GM19455 (cell line): ENCODE measurements around the gene GFER.

ENCODE experiments used
- ATAC-seq: cut with Tn5 transposase; IDR thresholded peaks from one replicate; pipeline ENCODE4 v1.9.1; 2021; ENCODE audit not compliant: unreplicated experiment

GFER gene

DNA sequence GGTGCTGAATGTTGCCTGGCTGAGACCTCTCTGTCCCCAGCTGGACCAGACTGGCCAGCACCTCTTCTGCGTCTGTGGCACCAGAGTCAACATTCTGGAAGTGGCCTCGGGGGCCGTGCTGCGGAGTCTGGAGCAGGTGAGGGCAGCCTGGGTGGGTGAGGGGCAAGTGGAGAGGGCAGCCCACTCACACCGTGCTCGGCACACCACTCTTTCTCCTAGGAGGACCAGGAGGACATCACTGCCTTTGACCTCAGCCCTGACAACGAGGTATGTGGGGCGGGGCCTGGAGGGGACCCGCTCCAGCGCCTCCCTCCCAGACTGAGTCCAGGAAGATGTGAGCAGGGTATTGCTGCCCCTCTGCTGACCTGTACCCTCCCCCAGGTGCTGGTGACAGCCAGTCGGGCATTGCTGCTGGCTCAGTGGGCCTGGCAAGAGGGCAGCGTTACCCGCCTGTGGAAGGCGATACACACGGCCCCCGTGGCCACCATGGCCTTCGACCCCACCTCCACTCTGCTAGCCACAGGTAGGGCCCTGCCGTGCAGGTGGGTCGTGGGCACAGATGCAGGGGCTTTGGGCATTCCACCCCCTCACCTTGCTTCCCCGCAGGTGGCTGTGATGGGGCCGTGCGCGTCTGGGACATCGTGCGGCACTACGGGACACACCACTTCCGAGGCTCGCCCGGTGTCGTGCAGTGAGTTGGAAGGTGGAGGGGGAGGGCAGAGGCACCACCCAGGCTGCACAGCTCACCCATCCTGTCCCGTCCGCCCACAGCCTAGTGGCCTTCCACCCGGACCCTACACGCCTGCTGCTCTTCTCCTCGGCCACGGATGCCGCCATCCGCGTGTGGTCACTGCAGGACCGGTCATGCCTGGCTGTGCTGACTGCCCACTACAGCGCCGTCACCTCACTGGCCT is 9.6 kb upstream of the GFER start:
- no peak for ATAC-seq

DNA sequence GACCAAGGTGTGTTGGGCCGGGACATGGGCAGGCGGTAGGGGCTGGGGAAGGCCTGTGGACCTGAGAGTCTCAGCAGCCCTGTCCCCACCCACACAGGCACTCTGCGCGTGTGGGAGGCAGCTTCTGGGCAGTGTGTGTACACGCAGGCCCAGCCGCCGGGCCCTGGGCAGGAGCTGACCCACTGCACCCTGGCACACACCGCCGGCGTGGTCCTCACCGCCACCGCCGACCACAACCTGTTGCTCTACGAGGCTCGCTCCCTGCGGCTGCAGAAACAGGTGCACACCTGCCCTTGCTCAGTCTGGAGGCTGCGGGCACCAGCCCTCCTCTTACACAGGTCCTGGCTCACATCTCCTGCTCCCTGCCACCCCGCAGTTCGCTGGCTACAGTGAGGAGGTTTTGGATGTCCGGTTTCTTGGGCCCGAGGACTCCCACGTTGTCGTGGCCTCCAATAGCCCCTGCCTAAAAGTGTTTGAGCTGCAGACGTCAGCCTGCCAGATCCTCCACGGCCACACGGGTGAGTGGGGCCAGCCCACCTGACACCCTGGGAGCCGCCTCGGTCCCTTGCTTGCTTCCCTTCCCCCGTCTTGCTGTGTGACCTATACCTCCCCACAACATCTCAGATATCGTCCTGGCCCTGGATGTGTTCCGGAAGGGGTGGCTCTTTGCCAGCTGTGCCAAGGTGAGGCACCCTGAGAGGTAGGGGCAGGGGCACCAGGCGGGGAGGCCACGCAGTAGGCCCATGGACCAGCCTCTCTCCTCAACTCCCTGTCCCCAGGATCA is 8.4 kb upstream of the GFER start:
- ATAC-seq = no peak

DNA sequence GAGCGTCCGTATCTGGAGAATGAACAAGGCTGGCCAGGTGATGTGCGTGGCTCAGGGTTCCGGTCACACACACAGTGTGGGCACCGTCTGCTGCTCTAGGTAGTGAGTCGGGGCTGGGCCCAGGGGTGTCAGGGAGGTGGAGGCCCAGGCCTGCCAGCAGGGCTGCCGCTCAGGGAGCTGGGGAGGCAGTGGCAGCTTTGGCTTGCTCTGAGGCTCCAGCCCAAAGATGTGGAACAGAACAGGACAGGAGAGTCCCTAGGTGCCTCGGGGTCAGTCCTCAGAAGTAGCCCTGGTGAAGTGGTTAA is 7.8 kb upstream of the GFER start:
- ATAC-seq = no peak

DNA sequence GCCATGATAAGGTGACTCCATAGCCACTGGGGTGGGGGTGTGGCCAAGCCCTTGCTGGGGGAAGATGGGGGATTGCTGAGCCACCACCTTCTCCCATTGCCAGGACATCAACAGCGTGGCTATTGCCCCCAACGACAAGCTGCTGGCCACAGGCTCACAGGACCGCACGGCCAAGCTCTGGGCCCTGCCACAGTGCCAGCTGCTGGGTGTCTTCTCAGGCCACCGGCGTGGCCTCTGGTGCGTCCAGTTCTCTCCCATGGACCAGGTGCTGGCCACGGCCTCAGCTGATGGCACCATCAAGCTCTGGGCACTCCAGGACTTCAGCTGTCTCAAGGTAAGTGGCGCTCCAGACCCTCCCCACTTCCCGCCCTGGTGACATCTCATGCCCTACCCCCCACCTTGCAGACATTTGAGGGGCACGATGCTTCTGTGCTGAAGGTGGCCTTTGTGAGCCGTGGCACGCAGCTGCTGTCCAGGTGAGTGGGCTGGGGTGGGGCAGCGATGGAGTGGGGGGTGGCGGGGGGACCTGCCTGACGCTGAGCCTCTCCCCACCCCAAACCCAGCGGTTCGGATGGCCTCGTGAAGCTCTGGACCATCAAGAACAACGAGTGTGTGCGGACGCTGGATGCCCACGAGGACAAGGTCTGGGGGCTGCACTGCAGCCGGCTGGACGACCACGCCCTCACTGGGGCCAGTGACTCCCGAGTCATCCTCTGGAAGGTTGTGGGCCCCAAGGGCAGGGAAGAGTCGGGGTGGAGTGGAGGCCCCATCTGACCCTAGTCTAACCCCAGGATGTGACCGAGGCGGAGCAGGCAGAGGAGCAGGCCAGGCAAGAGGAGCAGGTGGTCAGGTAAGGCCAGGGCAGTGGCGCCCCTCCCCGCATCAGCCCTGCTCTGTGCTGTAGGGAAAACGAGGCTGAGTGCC is 6.8 kb upstream of the GFER start:
- no peak for ATAC-seq

DNA sequence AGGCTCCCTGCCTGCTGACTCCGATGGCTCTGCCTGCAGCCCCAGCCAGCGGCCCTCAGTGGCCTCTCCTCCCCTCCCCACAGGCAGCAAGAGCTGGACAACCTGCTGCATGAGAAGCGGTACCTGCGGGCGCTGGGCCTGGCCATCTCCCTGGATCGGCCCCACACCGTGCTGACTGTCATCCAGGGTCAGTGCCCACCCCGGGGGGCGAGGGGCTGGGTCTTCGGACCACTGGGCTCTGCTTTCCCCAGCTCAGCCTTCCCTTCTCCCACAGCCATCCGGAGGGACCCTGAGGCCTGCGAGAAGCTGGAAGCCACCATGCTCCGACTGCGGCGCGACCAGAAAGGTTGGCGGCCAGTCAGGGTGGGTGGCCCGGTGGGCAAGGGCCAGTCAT is 6.1 kb upstream of the GFER start:
- ATAC-seq = no peak

DNA sequence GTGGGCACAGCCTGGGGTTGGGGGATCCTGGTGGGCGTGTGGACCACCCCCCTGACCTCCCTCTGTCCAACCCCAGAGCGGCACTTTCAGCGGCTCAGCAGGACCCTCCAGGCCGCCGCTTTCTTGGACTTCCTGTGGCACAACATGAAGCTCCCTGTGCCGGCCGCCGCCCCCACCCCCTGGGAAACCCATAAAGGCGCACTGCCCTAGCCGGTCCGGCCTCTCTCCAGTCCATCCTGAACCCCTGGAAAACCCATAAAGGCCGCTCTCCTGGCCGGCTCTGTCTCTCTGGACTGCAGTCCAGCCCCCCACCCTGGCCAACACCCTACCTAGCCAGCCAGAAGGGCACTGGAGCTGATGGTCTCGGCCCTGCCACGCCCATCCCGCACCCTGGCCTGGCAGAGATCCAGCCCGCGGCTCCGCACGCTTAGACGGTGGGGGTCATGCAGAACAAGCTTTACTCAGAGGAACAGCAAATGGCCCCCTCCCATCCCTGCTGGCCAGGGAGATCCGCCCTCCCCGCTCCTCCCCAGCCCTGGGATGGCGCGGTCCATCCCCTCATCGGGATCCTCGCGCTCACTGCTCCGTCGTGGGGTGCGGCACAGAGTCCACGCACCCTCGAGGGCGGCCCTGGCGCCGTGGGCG is 5.4 kb upstream of the GFER start:
- ATAC-seq = no peak

DNA sequence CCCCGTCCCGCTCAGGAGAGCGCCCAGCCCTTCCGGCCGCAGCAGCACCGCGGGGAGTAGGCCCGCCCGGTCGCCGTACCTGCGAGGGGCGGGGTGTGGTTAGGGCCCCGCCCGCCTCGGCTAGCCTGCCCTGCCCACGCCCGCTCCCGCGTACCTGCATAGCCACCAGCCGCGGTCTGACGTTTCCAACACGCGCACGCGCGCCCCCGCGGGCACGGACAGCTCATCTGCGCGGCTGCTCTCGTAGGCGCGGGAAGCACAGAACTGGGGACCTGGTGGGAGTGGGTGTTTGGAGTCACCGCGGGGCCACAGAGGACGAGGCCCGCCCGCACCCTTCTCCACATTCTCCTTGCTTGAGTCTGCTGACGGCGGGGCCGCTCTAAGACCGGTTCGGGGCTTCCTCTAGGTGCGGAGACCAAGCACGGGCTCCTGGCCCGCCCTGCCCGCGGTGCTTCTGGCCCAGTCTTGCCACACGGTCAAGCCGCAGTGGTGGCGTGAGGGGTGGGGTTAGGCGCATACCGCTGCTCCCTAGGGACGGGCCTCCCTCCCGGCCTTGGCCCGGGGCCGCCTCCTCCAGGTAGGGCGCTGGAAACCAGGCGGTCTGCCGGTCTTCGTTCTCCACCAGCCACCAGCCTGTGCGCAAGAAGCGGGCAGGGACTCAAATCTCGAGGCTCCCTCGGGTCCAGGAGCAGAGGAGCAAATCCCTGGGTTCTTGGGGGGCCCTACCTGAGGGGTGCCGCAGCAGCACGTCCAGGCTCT is 4.5 kb upstream of the GFER start:
- no peak for ATAC-seq

DNA sequence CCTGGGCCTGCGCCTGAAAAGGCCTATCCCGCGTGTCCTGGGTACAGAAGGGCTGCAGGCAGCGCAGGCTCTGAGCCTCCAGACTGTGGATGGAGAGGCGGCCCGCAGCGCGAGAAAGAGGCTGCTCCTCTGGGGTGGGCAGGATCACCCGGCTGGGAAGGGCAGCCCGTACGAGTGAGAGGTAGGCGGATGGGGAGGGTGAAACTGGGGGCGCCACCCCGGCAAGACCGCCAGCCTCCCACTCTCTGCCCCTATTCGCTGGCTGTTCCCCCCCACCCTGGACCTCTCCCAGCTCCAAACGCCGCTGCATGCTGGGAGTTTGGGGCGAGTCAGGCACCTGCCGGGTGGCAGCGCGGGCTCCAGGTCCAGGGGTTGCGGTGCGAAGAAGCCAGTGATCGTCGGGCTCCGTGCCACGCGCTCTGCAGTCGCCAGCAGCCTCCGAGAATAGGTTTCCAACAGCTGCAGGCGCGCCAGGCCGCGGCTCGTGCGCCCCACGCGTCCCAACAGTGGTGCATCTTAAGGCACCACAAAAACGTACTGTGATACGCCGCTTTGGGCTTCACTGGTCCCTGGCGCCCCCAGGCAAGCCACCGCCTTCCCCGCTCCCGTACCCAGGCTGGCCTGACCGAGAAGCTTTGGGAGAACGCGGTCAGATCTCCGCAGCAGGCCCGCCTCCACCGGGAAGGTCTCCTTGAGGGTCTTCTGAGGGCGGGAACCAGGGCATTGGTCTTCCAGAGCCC is 3.8 kb upstream of the GFER start:
- ATAC-seq = no peak

DNA sequence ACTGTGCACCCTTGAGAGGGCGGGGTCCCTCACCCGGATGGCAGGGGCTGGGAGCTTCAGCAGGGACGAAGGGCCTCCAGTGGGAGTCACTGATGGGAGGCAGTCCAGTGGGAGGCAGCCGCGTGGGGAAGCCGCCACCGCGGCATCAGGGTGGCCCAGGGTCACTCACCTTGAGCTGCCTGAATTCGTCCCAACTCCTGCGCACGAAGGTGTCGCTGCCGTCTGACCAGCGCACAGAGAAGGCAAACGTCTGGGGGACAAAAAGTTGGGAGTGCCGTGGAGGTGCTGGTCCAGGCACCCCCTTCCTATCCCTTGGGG is 3.3 kb upstream of the GFER start:
- no peak for ATAC-seq

DNA sequence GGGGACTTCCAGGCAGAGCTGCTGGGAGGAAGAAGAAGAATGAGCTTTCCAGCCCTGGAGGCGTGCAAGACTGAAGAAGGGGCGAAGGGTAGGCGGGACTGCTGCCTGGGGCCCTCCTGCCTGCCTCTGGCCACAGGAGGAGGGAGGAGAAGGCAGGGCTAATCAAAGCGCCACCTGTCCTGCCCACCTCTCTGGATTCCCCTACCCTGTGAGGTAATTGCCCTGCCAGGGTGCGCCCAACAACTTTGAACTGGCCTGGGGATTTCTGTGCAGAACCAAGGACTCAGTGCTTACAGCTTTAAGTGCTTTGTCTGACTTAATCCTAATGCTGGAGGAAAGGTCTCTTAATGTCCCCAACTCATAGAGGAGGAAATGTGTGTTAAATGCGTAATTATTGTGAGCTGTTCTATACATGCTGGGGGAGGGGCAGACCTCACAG is 2.6 kb upstream of the GFER start, which contains the start of gene NOXO1:
Gene NOXO1 (minus strand): TSS at position 72 of the 439 bp plus-strand sequence. CDS start 290 bp downstream, outside the sequence.
- ATAC-seq = no peak

DNA sequence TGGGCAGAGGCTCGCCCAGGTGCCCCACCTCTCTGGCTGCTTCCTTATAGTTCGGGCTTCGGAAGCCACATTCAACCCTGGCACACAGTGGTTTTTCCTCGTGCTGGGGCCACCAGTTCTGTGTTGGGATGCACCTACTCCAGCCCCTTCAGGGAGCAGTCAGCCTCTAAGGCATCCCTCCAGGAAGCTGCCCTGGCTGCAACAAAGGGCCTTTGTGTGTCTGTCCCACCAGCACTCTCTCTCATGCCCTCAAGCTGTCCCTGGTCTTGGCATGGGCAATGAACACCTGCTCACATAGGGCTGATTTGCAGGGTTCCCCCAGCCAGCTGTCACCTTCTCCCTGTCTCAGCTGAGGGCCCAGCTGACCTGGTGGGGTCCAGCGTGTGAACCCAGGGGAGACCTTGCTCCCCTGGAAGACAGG is 2.0 kb upstream of the GFER start:
- ATAC-seq = no peak

DNA sequence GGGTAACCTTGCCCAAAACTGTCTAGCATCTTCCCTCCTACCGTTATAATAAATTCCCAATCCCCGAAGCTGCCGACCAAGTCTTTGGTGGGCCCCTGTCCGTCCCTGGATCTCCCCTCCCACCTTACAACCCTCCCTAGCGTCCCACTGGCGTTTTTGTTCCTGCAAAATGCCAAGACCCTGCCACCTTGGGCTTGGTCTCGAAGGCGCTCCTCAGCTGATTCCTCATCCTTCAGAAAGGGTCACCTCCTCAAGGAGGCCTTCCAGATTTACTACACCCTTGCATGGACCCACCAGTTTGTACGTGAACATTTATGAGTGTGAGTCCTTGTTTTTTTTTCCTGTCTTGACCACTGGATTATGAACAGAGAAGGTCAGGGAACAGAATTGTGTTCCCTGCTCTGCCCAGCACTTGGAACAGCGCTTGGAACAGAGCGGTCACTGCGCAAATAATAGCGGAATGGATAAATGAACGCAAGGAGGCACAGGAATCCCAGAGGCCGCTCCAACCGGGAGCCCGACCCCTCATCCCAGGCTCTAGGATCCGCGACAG is 926 bp upstream of the GFER start:
- no peak for ATAC-seq

DNA sequence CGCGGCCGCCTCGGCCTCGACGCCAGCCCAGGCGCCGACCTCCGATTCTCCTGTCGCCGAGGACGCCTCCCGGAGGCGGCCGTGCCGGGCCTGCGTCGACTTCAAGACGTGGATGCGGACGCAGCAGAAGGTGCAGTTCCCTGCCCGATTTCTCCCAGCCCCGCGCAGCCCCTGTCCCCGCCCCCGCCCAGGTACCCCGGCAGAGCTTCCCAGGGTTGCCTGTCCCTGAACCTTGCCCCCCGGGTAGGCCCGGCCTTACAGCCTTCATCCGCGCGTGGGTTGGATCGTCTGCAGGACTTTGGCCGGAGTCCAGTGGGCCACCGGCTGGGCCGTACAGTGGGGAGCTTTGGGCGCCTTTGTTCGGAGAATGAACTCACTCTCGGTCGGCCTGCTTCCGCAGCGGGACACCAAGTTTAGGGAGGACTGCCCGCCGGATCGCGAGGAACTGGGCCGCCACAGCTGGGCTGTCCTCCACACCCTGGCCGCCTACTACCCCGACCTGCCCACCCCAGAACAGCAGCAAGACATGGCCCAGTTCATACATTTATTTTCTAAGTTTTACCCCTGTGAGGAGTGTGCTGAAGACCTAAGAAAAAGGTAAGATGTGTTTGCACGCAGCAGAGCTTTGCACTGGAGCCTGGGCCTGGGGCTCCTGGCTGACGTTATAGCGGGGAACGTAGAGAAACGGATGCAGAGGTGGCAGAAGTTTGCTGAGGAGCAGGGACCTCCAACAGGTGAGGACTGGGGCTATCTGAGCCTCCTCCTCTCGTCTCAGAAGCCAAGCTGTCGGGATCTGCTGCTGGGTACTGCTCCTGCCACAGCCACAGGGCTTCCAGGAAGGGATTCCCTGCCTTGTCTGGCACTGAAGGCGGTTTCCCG is 593 bp downstream of the GFER start:
- no peak for ATAC-seq

DNA sequence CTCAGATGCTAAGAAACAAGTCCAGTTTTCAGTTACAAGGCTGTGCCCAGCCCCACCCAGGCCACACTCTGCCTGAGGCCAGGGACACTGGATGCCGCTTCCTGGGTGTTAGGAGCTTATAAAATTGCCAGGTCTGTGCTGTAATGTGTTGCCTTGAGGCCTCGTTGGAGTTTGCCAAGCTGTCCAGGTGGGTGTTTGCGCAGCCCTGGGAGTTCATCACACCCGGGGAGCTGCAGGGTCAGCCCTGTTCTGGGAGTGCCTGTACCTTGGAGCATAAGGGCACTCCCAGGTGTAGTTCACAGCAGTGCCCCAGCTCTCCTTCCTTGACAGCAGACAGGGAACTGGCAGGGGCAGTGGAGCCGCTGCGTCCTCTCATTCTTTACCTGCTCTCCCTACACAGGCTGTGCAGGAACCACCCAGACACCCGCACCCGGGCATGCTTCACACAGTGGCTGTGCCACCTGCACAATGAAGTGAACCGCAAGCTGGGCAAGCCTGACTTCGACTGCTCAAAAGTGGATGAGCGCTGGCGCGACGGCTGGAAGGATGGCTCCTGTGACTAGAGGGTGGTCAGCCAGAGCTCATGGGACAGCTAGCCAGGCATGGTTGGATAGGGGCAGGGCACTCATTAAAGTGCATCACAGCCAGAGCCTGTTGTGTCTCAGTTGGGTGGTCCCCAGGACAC is 1.6 kb downstream of the GFER start:
- no peak for ATAC-seq

DNA sequence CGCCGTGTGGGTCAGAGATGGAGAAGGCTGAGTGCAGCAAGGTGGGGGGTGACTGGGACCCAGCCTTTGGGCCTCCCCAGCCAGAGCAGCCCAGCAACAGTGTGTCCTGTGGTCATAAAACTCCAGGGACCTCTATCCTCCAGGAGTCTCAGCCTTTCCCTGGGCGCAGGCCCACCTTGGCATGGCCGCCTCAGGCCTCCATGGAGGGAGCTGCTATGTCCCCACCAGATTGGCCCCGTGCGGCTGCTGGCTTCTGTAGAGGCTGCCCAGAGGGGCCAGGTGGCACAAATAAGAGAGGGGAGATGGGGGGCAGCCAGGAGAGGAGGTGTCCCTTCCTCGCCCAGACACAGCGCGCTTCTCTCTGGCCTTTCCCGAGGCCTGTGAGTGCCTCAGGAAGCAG is 3.2 kb downstream of the GFER start:
- ATAC-seq = no peak

DNA sequence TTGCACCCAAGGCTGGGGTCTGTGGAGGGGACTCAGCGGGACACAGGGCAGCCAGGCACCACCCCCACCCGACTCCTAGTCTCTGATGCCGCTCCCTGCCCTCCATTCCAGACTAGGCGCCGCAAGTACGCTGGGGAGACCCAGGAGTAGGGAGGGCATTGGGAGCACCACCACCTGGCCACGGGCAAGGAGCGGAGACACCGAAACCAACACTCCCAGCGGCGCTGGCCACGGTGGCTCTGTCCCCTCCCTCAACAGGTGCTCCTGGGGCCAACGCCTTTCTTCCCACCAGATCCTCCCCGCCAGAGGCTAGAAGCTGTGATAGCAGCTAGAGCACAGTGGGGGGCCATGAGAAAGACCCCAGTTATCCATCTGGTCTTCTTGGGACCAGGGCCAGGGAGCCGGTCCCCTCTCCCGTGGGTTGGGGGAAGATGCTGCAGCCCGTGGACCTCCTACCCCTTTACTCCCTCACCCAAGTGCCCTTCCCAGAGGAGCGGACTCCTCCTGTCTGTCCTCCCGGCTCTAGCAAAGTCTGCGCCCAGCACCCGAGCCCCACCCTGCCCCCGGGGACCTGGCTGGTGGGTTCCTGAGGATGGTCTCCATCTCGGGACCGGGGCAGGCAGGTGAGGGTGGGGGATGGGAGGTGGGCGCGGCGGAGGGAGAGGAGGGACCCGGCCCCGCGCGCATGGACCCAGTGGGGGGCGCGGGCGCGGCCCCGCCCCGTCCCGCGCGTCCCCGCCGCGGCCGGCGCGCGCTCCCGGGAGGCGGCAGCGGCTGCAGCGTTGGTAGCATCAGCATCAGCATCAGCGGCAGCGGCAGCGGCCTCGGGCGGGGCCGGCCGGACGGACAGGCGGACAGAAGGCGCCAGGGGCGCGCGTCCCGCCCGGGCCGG is 5.5 kb downstream of the GFER start, which contains the start of gene SYNGR3:
Gene SYNGR3 (plus strand): TSS at position 762 of the 892 bp plus-strand sequence. CDS start 133 bp downstream, outside the sequence.
- ATAC-seq = no peak

DNA sequence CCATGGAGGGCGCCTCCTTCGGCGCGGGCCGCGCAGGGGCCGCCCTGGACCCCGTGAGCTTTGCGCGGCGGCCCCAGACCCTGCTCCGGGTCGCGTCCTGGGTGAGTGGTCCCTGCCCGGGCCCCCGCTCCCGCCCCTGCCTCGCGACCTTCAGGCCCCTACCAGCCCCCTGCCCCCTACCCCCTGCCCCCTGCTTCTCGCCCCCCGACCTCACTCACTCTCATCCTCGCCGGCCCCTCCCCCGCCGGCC is 6.0 kb downstream of the GFER start:
- ATAC-seq = no peak
